GM19463 (cell line): ENCODE results near the gene KRTAP12-3.
"Not testable (repeated sequence)": the region's sequence is repeated elsewhere in the genome, so short reads cannot be mapped to it uniquely, and the experiment has no call there.

Experiments
- ATAC-seq: cut with Tn5 transposase; IDR thresholded peaks from one replicate; pipeline ENCODE4 v1.9.1; 2021; ENCODE audit warnings: mild to moderate bottlenecking, moderate library complexity; ENCODE audit not compliant: unreplicated experiment

The KRTAP12-3 gene, protein sequence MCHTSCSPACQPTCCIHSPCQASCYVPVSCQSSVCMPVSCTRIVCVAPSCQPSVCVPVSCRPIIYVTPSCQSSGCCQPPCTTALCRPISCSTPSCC

GRCh38 chr21:44657635-44658540 is at the start of gene KRTAP12-3:
Gene KRTAP12-3 (plus strand): TSS chr21:44657932. CDS start chr21:44657980, 48 bp downstream.
- no peak for ATAC-seq

DNA sequence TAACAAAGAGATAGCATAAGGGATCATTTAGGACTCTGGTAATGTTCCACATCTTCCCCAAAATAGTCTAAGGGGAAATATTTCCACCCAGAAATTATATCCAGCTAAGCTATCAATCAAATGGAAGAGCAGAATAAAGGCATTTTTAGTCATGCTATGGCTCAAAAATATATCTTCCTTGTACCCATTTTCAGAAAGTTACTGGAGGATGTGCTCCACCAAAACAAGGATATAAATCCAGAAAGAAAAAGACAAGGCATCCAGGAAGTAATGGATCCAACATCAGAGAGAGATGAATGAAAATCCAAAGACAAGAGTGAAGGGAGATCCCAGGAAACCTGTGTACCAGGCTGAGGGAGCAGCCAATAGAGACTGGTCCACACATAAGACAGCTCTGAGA is 48.5 kb upstream of the KRTAP12-3 start:
- no peak for ATAC-seq

DNA sequence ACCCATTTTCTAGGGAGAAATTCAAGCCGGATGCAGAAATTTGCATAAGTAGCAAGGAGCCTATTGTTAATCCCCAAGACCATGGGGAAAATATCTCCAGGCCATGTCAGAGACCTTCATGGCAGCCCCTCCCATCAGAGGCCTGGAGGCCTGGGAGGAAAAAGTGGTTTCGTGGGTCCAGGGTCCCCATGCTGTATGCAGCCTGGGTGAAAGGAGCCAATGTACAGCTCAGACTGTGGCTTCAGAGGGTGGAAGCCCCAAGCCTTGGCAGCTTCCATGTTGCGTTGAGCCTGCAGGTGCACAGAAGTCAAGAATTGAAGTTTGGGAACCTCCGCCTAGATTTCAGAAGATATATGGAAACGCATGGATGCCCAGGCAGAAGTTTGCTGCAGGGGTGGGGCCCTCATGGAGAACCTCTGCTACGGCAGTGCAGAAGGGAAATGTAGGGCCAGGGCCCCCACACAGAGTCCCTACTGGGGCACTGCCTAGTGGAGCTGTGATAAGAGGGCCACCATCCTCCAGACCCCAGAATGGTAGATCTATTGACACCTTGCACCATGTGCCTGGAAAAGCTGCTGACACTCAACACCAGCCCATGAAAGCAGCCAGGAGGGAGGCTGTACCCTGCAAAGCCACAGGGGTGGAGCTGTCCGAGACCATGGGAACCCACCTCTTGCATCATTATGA is 47.4 kb upstream of the KRTAP12-3 start:
- ATAC-seq = not testable (repeated sequence)

DNA sequence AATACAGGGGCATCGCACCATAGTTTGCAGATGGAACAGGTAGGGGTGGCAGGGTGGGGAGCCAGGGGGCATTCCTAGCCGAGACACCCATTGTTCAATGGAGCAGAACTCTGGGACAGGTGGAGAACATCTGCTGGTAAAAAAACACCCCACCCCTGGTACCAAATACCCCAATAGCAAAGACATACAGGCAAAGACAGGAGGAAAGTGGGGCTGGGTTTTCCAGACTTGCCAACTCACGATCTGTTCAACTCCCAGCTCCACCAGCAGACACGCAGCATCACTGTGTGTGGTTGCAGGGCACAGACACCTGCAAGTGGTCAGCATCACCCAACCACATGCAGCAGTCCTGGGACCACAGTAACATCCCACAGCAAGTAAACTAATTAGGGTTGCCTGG is 46.2 kb upstream of the KRTAP12-3 start:
- no peak for ATAC-seq

- no peak for ATAC-seq
Observed at GRCh38 chr21:44612029-44612486, 45.7 kb upstream of the KRTAP12-3 start, which contains the start of gene KRTAP10-8. Gene KRTAP10-8 (plus strand): TSS chr21:44612079. CDS start chr21:44612101, 22 bp downstream.

GRCh38 chr21:44612669-44613229 is 45.0 kb upstream of the KRTAP12-3 start:
- ATAC-seq = no peak

DNA sequence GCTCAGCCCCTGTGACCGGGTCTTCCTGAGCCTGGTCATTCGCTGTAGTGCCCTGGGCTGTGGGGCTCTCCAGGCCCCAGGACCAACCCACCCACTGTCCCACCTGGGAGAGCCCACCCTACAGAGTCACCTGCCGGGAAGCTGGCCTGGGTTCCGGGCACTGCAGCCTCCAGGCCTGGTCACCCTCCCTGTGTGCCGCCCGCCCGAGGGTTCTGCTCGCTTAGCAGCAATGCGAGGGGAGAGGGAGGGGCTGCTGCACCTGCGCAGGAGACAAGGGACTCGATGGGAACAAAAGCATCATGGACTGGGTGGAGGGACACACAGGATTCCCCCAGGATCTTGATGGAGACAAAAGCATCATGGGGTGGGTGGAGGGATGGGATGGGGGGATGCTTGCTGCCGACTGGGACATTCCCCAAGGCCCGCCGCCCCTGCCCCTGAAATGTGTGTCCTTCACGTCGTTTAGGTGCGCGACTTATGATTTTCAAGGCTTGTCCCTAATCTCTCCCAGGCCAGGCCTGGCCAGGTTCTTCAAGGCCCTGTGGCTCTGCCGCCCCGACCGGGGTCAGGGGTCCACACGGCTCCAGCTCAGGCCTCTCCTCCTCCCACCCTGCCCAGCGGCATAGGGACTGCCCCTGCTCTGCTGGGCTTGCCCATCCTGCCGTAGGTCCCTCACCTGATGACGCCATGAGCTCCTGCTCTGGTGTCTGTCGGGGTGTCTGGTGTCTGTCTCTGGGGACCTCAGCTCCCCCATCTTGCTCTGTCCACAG is 44.2 kb upstream of the KRTAP12-3 start:
- ATAC-seq = no peak

GRCh38 chr21:44614161-44614631 is 43.5 kb upstream of the KRTAP12-3 start:
- no peak for ATAC-seq

DNA sequence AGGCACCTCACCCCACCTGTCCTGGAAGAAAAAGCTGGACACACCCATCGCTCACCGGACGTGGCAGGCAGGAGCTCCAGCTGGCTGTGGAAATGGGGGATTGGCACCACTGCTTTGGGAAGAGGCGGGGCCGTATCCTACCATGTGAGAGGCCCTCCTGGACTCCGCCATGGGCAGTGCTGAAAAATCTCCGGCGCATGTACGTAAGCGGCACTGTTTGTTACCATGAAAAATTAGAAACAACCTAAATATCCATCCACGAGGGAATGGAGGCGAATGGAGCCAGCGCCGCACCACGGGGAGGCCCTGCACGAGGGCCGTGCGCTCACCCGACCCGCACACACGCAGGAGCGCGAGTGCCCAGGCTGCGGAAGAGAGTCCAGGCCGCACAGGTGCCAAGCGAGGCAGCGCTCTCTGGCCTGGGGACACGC is 42.8 kb upstream of the KRTAP12-3 start:
- no peak for ATAC-seq

DNA sequence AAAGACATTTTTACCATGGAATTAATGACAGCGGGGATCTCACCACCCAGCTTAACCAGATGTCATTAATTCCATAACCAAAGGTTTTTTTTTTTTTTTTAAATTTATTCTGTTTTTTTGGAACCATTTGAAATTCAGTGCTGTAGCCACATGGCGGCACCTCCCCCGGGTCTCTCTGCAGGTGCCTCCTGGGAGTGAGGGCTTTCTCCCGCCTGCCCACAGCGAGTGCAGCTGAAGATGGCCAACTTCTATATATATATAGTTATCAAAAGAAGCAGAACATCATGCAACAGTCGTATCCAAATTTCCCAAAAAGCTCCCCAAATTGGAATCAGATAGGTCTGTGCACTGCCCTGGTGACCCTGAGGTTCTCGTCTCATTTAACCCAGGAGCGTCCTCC is 42.3 kb upstream of the KRTAP12-3 start:
- ATAC-seq = no peak

DNA sequence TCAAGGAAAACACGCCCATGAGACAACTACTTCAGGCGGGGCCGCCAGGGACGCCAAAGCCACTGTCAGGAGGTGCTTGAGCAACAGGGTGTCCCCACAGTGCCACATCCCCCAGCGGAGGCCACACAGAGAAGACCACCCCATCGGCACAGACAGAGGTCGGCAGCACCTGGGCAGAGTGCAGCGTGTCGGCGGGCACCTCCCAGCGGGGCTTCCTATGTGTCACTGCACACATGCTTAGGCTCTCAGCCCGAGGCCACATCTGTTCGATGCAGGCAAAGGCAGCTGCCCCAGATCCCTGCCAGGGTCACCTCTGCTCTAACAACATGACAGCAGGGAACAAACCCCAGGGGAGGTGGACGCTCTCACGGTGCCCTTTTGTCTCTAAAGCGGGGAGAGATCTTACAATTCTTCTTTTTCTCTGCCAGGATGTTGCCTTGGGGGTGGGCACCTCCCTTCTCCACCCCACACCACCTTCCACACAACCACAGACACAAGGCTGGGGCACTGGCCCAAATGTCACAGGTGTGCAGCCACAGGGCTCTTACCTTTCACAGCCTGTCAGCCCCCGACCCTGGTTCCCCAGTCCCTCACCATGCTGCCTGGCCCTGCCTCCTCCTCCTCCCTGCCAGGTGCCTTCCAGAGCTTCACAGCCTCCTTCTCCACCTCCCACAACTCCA is 41.7 kb upstream of the KRTAP12-3 start:
- ATAC-seq = no peak

GRCh38 chr21:44616591-44616926 is 41.2 kb upstream of the KRTAP12-3 start:
- ATAC-seq = no peak

DNA sequence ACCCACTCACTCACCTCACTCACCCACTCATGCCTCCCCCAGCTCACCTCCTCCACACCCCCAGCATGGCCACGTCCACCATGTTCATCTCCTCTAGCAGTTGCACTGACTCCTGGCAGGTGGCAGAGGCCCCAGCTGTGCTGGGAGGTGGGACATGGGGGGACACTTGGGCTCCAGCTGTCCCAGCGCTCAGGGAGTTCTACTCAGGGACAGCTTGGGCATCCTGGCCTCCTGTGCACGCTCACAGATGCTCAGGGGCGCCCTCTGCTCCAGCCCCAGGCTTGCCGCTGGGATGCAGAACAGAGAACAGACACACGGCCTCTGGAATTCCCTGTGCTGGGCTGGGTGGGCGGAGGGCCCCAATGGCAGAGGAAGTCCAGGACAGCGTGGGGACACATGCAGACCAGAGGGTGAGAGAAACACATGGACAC is 40.6 kb upstream of the KRTAP12-3 start:
- no peak for ATAC-seq

GRCh38 chr21:44618504-44618903 is 39.2 kb upstream of the KRTAP12-3 start:
- no peak for ATAC-seq

GRCh38 chr21:44618909-44619308 is 38.8 kb upstream of the KRTAP12-3 start:
- ATAC-seq = no peak

GRCh38 chr21:44619886-44620285 is 37.8 kb upstream of the KRTAP12-3 start:
- ATAC-seq = no peak

GRCh38 chr21:44623575-44623974 is 34.2 kb upstream of the KRTAP12-3 start:
- no peak for ATAC-seq

DNA sequence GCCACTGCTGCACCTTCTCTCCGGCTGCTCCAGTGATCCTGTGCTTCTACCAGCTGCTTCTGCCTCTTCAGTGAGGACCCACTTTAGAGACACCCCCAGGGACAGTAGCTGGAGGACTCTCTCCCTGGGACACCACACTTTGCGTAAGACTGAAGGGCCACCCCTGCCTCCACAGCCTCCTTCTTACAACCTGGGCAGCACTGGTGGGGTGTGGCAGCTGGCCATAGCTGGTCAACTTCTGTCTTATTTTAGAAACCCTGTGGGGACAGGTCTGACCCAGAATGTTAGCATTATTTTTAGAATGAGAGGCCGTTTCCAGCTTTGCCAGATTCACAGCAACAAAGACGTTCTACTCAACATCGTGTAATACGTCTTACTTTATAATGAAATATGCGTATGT is 32.0 kb upstream of the KRTAP12-3 start:
- ATAC-seq = no peak

GRCh38 chr21:44626262-44626661 is 31.5 kb upstream of the KRTAP12-3 start:
- no peak for ATAC-seq

GRCh38 chr21:44626673-44627143 is 31.0 kb upstream of the KRTAP12-3 start, which contains the start of gene KRTAP10-9:
Gene KRTAP10-9 (plus strand): TSS chr21:44627093. CDS start chr21:44627172, 79 bp downstream.
- no peak for ATAC-seq
